Ovary (tissue), 9 donors: ENCODE results near the gene COMMD7. TPM values are rescaled to one million over a fixed set of nuclear protein-coding genes. Genes with fewer than 3 reads are reported as not detected.

Experiments used
- DNase-seq, 5 donors: peaks; one replicate each; pipeline ENCODE4 v3.0.0-alpha.2; 2019 to 2020
- H3K27ac ChIP-seq, 2 donors: fragments of 200-600 bp; one replicate each; pipeline versions ENCODE4 v1.5.1 to v1.8.0; 2019 to 2022
- H3K27me3 ChIP-seq: fragments of 200-600 bp; one replicate; pipeline ENCODE4 v1.8.0; 2022
- H3K36me3 ChIP-seq: fragments of 200-600 bp; sonication (generic); one replicate; pipeline ENCODE4 v1.5.1; 2019
- H3K4me1 ChIP-seq: one replicate; pipeline ENCODE4 v1.8.1; 2013; ENCODE audit warnings: mild to moderate bottlenecking, moderate library complexity; ENCODE audit not compliant: insufficient read depth
- H3K4me3 ChIP-seq: fragments of 200-600 bp; sonication (generic); one replicate; pipeline ENCODE4 v1.5.1; 2017
- H3K9me3 ChIP-seq, 2 donors: fragments of 200-600 bp in 1 of 2; sonication (generic) in 1 of 2; one replicate each; pipeline versions ENCODE4 v1.5.1 to v1.8.1; 2013 to 2019; ENCODE audit warnings: mild to moderate bottlenecking in 1 of 2, moderate library complexity in 1 of 2
- CTCF ChIP-seq, 3 donors: fragments of 450-650 bp in 2 of 3; fragments of 200-600 bp in 1 of 3; IDR thresholded peaks; one replicate each; pipeline versions ENCODE4 v1.5.1 to v1.8.0; 2016 to 2022; ENCODE audit warnings: antibody characterized with exemption in 3 of 3, mild to moderate bottlenecking in 1 of 3
- EP300 ChIP-seq: sonication (generic); formaldehyde crosslinking; IDR thresholded peaks from one replicate; pipeline ENCODE4 v1.6.1; 2017; ENCODE audit warnings: antibody characterized with exemption
- POLR2A ChIP-seq: fragments of 450-650 bp; IDR thresholded peaks from one replicate; pipeline ENCODE4 v1.6.1; 2017; ENCODE audit warnings: antibody characterized with exemption, mild to moderate bottlenecking, moderate library complexity
- WGBS, 3 donors: extraction: QIAGEN DNeasy Blood & Tissue Kit in 1 of 3; methylation state at CpG; one replicate each; pipeline versions ENCODE4 v1.1.5 to v1.1.7; 2013 to 2017; 5-methylcytosine and 5-hydroxymethylcytosine counted together
- intact Hi-C, 4 donors: fragments of 100-400 bp; cut with DNase I; formaldehyde crosslinking; loops; one replicate each; pipeline versions ENCODE4 v1.11.0 to v1.15.1; 2022 to 2023
- polyA plus RNA-seq, 2 donors: library from polyadenylated mRNA; stranded (reverse); fragments of 200-250 nt in 1 of 2; fragments of 350-450 nt in 1 of 2; fragmentation: Illumina TruSeq in 1 of 2; extraction: RNeasy Lipid Tissue Mini Kit (QIAGEN cat#74804) in 1 of 2; gene quantifications; one replicate each; pipeline ENCODE4 v1.2.3, GENCODE V29; 2013 to 2014
- total RNA-seq, 7 donors: library from RNA; depleted of rRNA in 2 of 7; stranded (reverse); fragments of >200 nt in 2 of 7; fragmentation: NEBNext Ultra II Directional in 3 of 7; extraction: Animal tissue kit (Norgen Biotek cat#: 25700) in 3 of 7; gene quantifications; one replicate each; pipeline versions ENCODE4 v1.1.0 to v1.2.4, GENCODE V29; 2016 to 2023
- donor health status: DM: no; HTN: no; CAD: no; lungs with moderate emphysema.
- donor health status: DM: no; HTN: no; CAD: no.
- donor health status: Bipolar disorder and iron deficiency.
- donor health status: DM: yes; HTN: yes; CAD: no.
- donor health status: DM: no; HTN: no; CAD: no.
- donor health status: DM: yes; HTN: yes; CAD: no.

The COMMD7 gene
- total and polyA plus RNA-seq, 9 donors = 14.2 to 51.8 (median 26.3) TPM

GRCh38 chr20:32663335-32664011, 79.8 kb downstream of the COMMD7 start:
- Histone ChIP-seq H3K4me3 (no peak overlapping the region), H3K36me3 (no peaks in the 10 kb centered on the region), H3K4me1 (no peaks in the 10 kb centered on the region), H3K27me3 (no peaks in the 10 kb centered on the region), H3K27ac (no peak overlapping the region), H3K9me3 (no peaks in the 10 kb centered on the region)
- WGBS, 3 donors = 75 to 83% (median 79%) methylated on average over 6 of the region's 6 CpGs
- DNase-seq = no peak
- intact Hi-C loops = no loop called here
- no peak for TF ChIP-seq POLR2A
- no peak for TF ChIP-seq CTCF (IDR thresholded peaks at IDR 0.05)
- no peak for TF ChIP-seq EP300

GRCh38 chr20:32661820-32662528, 81.3 kb downstream of the COMMD7 start:
- DNase-seq = no peak
- no peaks in the 10 kb centered on the region for H3K36me3 ChIP-seq
- H3K27me3 ChIP-seq = no peaks in the 10 kb centered on the region
- no peak overlapping the region for H3K27ac ChIP-seq
- 83 to 92% (median 91%) methylated on average over 10 of the region's 10 CpGs for WGBS, 3 donors
- no peak overlapping the region for H3K4me3 ChIP-seq
- H3K9me3 ChIP-seq = no peaks in the 10 kb centered on the region
- H3K4me1 ChIP-seq = no peaks in the 10 kb centered on the region
- intact Hi-C loops = no loop called here
- TF ChIP-seq CTCF (IDR thresholded peaks at IDR 0.05) (no peak), POLR2A (no peak), EP300 (no peak)

- 83 to 88% (median 86%) methylated on average over 8 of the region's 8 CpGs for WGBS, 3 donors
Measured at GRCh38 chr20:32660661-32661060, 82.6 kb downstream of the COMMD7 start.

GRCh38 chr20:32656827-32657226, 86.4 kb downstream of the COMMD7 start:
- Histone ChIP-seq H3K9me3 (no peaks in the 10 kb centered on the region), H3K4me3 (no peak overlapping the region), H3K36me3 (no peaks in the 10 kb centered on the region), H3K27me3 (no peaks in the 10 kb centered on the region), H3K27ac (no peak overlapping the region), H3K4me1 (peaks cover 3% of the 10 kb centered on the region)
- DNase-seq = no peak
- TF ChIP-seq CTCF (IDR thresholded peaks at IDR 0.05) (no peak), POLR2A (no peak), EP300 (no peak)
- intact Hi-C loops = loop anchor here in 1 of 4 donors (5.0 kb wide), 1 partner anchor 135 kb away; no protein-coding TSS in a partner anchor
- WGBS, 3 donors = 89 to 100% (median 97%) methylated on average over 1 of the region's 1 CpG

More at GRCh38 chr20:32660661-32661060, 82.6 kb downstream of the COMMD7 start:
- no peaks in the 10 kb centered on the region for H3K4me1 ChIP-seq
- H3K9me3 ChIP-seq = no peaks in the 10 kb centered on the region
- no peak for TF ChIP-seq EP300
- no peak for TF ChIP-seq POLR2A
- TF ChIP-seq CTCF (IDR thresholded peaks at IDR 0.05) = no peak
- H3K27me3 ChIP-seq = no peaks in the 10 kb centered on the region
- intact Hi-C loops = no loop called here
- no peak overlapping the region for H3K27ac ChIP-seq
- H3K36me3 ChIP-seq = no peaks in the 10 kb centered on the region
- H3K4me3 ChIP-seq = no peak overlapping the region
- no peak for DNase-seq
